ENCODE measurements around the gene HCN3. TPM values are rescaled to one million over a fixed set of nuclear protein-coding genes. Genes with fewer than 3 reads are reported as not detected.

Gene HCN3
- total and polyA plus RNA-seq, 2 of the 13 experiments (the other 11 are each of a cell fraction or from before 2014, with no cell fraction given): 2.4 to 10.2 TPM

DNA sequence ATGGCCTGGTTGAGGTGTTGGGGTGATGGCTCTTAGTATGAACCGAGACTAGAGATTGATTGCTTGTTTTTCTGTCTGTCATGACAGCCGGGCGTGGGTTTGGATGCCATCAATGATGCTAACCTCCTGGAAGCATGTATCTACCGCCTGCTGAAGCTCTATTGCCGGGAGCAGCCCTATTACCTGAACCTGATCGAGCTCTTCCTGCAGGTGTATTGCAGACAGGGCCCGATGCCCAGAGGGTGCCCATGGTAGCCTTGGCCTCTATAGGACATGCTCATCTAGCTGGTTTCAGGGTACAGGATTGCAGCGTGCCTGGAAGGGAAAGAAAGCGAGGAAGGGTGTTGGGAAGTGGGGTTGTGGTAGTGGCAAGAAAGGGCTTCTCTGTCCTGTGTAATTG is 40.8 kb downstream of the HCN3 start:
- POLR2A ChIA-PET: interaction anchor here (0.8 to 2.4 kb wide), 3 partner anchors 10 to 57 kb away, joined by 3 to 10 read pairs (median 3); partner anchors contain the start of genes CLK2 and FDPS
- intact Hi-C loops (cut with micrococcal nuclease; ENCODE audit: unreplicated experiment): no loop called here
- Histone ChIP-seq H2AFZ (ENCODE audit: low read length) (no peak overlapping the region), H3K4me1 (ENCODE audit: insufficient read depth, low read length) (peaks cover 50% of the 10 kb centered on the region), H3K9me3 (ENCODE audit: low read length) (no peaks in the 10 kb centered on the region), H3K79me2 (ENCODE audit: insufficient read depth, low read length) (peaks cover 5% of the 10 kb centered on the region), H4K20me1 (ENCODE audit: insufficient read depth, low read length) (peaks cover 13% of the 10 kb centered on the region), H3K4me2 (ENCODE audit: low read depth, low read length) (no peak overlapping the region), H3K9ac (ENCODE audit: insufficient read depth, low read depth, low read length) (no peak overlapping the region), H3K27ac (ENCODE audit: extremely low read length, insufficient read depth, low read length) (no peak overlapping the region), H3K4me3 (replicated peaks in 1 of 3; ENCODE audit: insufficient read depth in 1 of 3, low read depth in 2 of 3, low read length in 3 of 3) (no peak overlapping the region), H3K27me3 (ENCODE audit: control insufficient read depth in 1 of 2, insufficient read depth in 2 of 2, low read length in 2 of 2) (no peaks in the 10 kb centered on the region), H3K36me3 (replicated peaks in 1 of 2; ENCODE audit: control insufficient read depth in 1 of 2, insufficient read depth in 2 of 2, low read length in 2 of 2) (peaks cover 9 to 37% of the 10 kb centered on the region in 2 experiments; a peak in 4 of 5 replicates)
- FAIRE-seq (no peak), ATAC-seq (no peak), DNase-seq (ENCODE audit: low spot score) (no peak)
- in situ Hi-C loops (cut with HindIII; ENCODE audit: extremely low pct_ligation_motif_present, low pct_unique_long_range_greater_than_20kb): loop anchor here (5.0 kb wide), 1 partner anchor 41 kb away; the partner anchor contains the start of gene HCN3
- BruUV-seq (replicated peaks): no TSS peak
- CTCF ChIA-PET (ENCODE audit: low intra/inter-chr PET ratio, low total read pairs): no interaction called here
- TF ChIP-seq EEA1 (CRISPR knock-in tag; IDR thresholded peaks at IDR 0.05; ENCODE audit: borderline replicate concordance) (no peak), ZNF329 (CRISPR knock-in tag; IDR thresholded peaks at IDR 0.05; ENCODE audit: low read depth) (0 out of 2 replicates have a peak, but pooled peaks have one; percentile 60)
- WGBS (ENCODE audit: low lambda C conversion rate): 99% methylated on average over 9 of the region's 9 CpGs

DNA sequence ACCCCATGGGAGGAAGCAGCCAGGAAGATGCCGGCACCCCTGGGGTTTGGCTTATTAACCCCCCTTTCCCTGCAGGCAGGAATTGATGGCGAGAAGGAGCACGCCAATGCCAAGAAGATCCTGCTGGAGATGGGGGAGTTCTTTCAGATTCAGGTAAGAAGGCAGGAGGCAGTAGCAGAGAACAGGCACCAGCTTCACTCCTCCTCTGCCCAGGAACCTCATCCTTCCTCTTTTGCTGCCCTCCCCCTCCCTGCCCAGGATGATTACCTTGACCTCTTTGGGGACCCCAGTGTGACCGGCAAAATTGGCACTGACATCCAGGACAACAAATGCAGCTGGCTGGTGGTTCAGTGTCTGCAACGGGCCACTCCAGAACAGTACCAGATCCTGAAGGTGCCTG is 42.3 kb downstream of the HCN3 start:
- FAIRE-seq (no peak), DNase-seq (ENCODE audit: low spot score) (no peak), ATAC-seq (no peak)
- Histone ChIP-seq H3K36me3 (replicated peaks in 1 of 2; ENCODE audit: control insufficient read depth in 1 of 2, insufficient read depth in 2 of 2, low read length in 2 of 2) (peaks cover 9 to 31% of the 10 kb centered on the region in 2 experiments; a peak in 4 of 5 replicates), H3K9ac (ENCODE audit: insufficient read depth, low read depth, low read length) (no peak overlapping the region), H3K4me1 (ENCODE audit: insufficient read depth, low read length) (peaks cover 38% of the 10 kb centered on the region), H3K4me3 (replicated peaks in 1 of 3; ENCODE audit: insufficient read depth in 1 of 3, low read depth in 2 of 3, low read length in 3 of 3) (no peak overlapping the region), H3K27me3 (ENCODE audit: control insufficient read depth in 1 of 2, insufficient read depth in 2 of 2, low read length in 2 of 2) (no peaks in the 10 kb centered on the region; a peak in 1 of 5 replicates), H4K20me1 (ENCODE audit: insufficient read depth, low read length) (peaks cover 8% of the 10 kb centered on the region), H3K79me2 (ENCODE audit: insufficient read depth, low read length) (peaks cover under 1% of the 10 kb centered on the region), H2AFZ (ENCODE audit: low read length) (no peak overlapping the region), H3K27ac (ENCODE audit: extremely low read length, insufficient read depth, low read length) (no peak overlapping the region), H3K4me2 (ENCODE audit: low read depth, low read length) (no peak overlapping the region), H3K9me3 (ENCODE audit: low read length) (no peaks in the 10 kb centered on the region)
- ChIA-PET CTCF (ENCODE audit: low intra/inter-chr PET ratio, low total read pairs) (no interaction called here), POLR2A (no interaction called here)
- intact Hi-C loops (cut with micrococcal nuclease; ENCODE audit: unreplicated experiment) (no loop called here), in situ Hi-C loops (cut with HindIII; ENCODE audit: extremely low pct_ligation_motif_present, low pct_unique_long_range_greater_than_20kb) (loop anchor here (5.0 kb wide), 1 partner anchor 42 kb away; the partner anchor contains the start of gene HCN3)
- BruUV-seq (replicated peaks): no TSS peak
- 89% methylated on average over 4 of the region's 5 CpGs for WGBS (ENCODE audit: low lambda C conversion rate)
- TF ChIP-seq ZSCAN12 (CRISPR knock-in tag; IDR thresholded peaks at IDR 0.05) (no peak), ATRX (CRISPR knock-in tag; IDR thresholded peaks at IDR 0.05; ENCODE audit: borderline replicate concordance) (no peak), ZNF446 (CRISPR knock-in tag; IDR thresholded peaks at IDR 0.05) (no peak), HINFP (CRISPR knock-in tag; IDR thresholded peaks at IDR 0.05; ENCODE audit: low read depth) (no peak), GATAD1 (CRISPR knock-in tag; IDR thresholded peaks at IDR 0.05) (no peak)
- TF ChIP-seq, protein P1, sequence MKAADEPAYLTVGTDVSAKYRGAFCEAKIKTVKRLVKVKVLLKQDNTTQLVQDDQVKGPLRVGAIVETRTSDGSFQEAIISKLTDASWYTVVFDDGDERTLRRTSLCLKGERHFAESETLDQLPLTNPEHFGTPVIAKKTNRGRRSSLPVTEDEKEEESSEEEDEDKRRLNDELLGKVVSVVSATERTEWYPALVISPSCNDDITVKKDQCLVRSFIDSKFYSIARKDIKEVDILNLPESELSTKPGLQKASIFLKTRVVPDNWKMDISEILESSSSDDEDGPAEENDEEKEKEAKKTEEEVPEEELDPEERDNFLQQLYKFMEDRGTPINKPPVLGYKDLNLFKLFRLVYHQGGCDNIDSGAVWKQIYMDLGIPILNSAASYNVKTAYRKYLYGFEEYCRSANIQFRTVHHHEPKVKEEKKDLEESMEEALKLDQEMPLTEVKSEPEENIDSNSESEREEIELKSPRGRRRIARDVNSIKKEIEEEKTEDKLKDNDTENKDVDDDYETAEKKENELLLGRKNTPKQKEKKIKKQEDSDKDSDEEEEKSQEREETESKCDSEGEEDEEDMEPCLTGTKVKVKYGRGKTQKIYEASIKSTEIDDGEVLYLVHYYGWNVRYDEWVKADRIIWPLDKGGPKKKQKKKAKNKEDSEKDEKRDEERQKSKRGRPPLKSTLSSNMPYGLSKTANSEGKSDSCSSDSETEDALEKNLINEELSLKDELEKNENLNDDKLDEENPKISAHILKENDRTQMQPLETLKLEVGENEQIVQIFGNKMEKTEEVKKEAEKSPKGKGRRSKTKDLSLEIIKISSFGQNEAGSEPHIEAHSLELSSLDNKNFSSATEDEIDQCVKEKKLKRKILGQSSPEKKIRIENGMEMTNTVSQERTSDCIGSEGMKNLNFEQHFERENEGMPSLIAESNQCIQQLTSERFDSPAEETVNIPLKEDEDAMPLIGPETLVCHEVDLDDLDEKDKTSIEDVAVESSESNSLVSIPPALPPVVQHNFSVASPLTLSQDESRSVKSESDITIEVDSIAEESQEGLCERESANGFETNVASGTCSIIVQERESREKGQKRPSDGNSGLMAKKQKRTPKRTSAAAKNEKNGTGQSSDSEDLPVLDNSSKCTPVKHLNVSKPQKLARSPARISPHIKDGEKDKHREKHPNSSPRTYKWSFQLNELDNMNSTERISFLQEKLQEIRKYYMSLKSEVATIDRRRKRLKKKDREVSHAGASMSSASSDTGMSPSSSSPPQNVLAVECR (CRISPR knock-in tag; IDR thresholded peaks at IDR 0.05; ENCODE audit: borderline replicate concordance): no peak
- TF ChIP-seq, protein P2, sequence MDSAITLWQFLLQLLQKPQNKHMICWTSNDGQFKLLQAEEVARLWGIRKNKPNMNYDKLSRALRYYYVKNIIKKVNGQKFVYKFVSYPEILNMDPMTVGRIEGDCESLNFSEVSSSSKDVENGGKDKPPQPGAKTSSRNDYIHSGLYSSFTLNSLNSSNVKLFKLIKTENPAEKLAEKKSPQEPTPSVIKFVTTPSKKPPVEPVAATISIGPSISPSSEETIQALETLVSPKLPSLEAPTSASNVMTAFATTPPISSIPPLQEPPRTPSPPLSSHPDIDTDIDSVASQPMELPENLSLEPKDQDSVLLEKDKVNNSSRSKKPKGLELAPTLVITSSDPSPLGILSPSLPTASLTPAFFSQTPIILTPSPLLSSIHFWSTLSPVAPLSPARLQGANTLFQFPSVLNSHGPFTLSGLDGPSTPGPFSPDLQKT (CRISPR knock-in tag; IDR thresholded peaks at IDR 0.05; ENCODE audit: borderline replicate concordance): no peak
